ENCODE data around the gene ADAMTS18. TPM values are rescaled to one million over a fixed set of nuclear protein-coding genes. Genes with fewer than 3 reads are reported as not detected.
A peak's percentile ranks its signal among the peaks of the same experiment; 100 is the strongest.

Gene ADAMTS18
- total RNA-seq, 1 experiment from 2014 or later, result not detected

- no peak for DNase-seq (ENCODE audit: low read depth, low spot score)
- in situ Hi-C loops (cut with HindIII; ENCODE audit: low pct_unique_long_range_greater_than_20kb, low sequenced_read_pairs), result no loop called here
Measured at GRCh38 chr16:77444147-77444460, 9.3 kb upstream of the ADAMTS18 start.

GRCh38 chr16:77443357-77444146, 8.7 kb upstream of the ADAMTS18 start:
- in situ Hi-C loops (cut with HindIII; ENCODE audit: low pct_unique_long_range_greater_than_20kb, low sequenced_read_pairs), result no loop called here
- DNase-seq (ENCODE audit: low read depth, low spot score), result no peak

- no peak for DNase-seq (ENCODE audit: low read depth, low spot score)
- in situ Hi-C loops (cut with HindIII; ENCODE audit: low pct_unique_long_range_greater_than_20kb, low sequenced_read_pairs), result no loop called here
Measured at GRCh38 chr16:77442078-77442477, 7.2 kb upstream of the ADAMTS18 start.

GRCh38 chr16:77439106-77439505, 4.3 kb upstream of the ADAMTS18 start:
- DNase-seq (ENCODE audit: low read depth, low spot score), result no peak
- in situ Hi-C loops (cut with HindIII; ENCODE audit: low pct_unique_long_range_greater_than_20kb, low sequenced_read_pairs), result no loop called here

- in situ Hi-C loops (cut with HindIII; ENCODE audit: low pct_unique_long_range_greater_than_20kb, low sequenced_read_pairs), result no loop called here
- peak; percentile 40 for DNase-seq (ENCODE audit: low read depth, low spot score)
Measured at GRCh38 chr16:77437859-77438258, 3.0 kb upstream of the ADAMTS18 start.

GRCh38 chr16:77435272-77435820, 512 bp upstream of the ADAMTS18 start:
- DNase-seq (ENCODE audit: low read depth, low spot score), result no peak
- in situ Hi-C loops (cut with HindIII; ENCODE audit: low pct_unique_long_range_greater_than_20kb, low sequenced_read_pairs), result no loop called here

- in situ Hi-C loops (cut with HindIII; ENCODE audit: low pct_unique_long_range_greater_than_20kb, low sequenced_read_pairs), result no loop called here
- DNase-seq (ENCODE audit: low read depth, low spot score), result no peak
Measured at GRCh38 chr16:77434022-77434529, 758 bp downstream of the ADAMTS18 start.

- in situ Hi-C loops (cut with HindIII; ENCODE audit: low pct_unique_long_range_greater_than_20kb, low sequenced_read_pairs), result no loop called here
- no peak for DNase-seq (ENCODE audit: low read depth, low spot score)
Measured at GRCh38 chr16:77433146-77433545, 1.7 kb downstream of the ADAMTS18 start.

- no peak for DNase-seq (ENCODE audit: low read depth, low spot score)
- in situ Hi-C loops (cut with HindIII; ENCODE audit: low pct_unique_long_range_greater_than_20kb, low sequenced_read_pairs), result no loop called here
Measured at GRCh38 chr16:77432264-77432663, 2.6 kb downstream of the ADAMTS18 start.

- in situ Hi-C loops (cut with HindIII; ENCODE audit: low pct_unique_long_range_greater_than_20kb, low sequenced_read_pairs), result no loop called here
- DNase-seq (ENCODE audit: low read depth, low spot score), result no peak
Measured at GRCh38 chr16:77430787-77431585, 3.8 kb downstream of the ADAMTS18 start.

GRCh38 chr16:77430360-77430759, 4.5 kb downstream of the ADAMTS18 start:
- in situ Hi-C loops (cut with HindIII; ENCODE audit: low pct_unique_long_range_greater_than_20kb, low sequenced_read_pairs), result no loop called here
- no peak for DNase-seq (ENCODE audit: low read depth, low spot score)

GRCh38 chr16:77424871-77425604, 9.8 kb downstream of the ADAMTS18 start:
- in situ Hi-C loops (cut with HindIII; ENCODE audit: low pct_unique_long_range_greater_than_20kb, low sequenced_read_pairs), result no loop called here

GRCh38 chr16:77422196-77422784, 12.5 kb downstream of the ADAMTS18 start:
- in situ Hi-C loops (cut with HindIII; ENCODE audit: low pct_unique_long_range_greater_than_20kb, low sequenced_read_pairs), result no loop called here

More at GRCh38 chr16:77424871-77425604, 9.8 kb downstream of the ADAMTS18 start:
- DNase-seq (ENCODE audit: low read depth, low spot score), result no peak

GRCh38 chr16:77416939-77417480, 17.8 kb downstream of the ADAMTS18 start:
- no peak for DNase-seq (ENCODE audit: low read depth, low spot score)
- in situ Hi-C loops (cut with HindIII; ENCODE audit: low pct_unique_long_range_greater_than_20kb, low sequenced_read_pairs), result no loop called here

More at GRCh38 chr16:77422196-77422784, 12.5 kb downstream of the ADAMTS18 start:
- no peak for DNase-seq (ENCODE audit: low read depth, low spot score)

- in situ Hi-C loops (cut with HindIII; ENCODE audit: low pct_unique_long_range_greater_than_20kb, low sequenced_read_pairs), result no loop called here
- DNase-seq (ENCODE audit: low read depth, low spot score), result no peak
Measured at GRCh38 chr16:77414752-77415231, 20.0 kb downstream of the ADAMTS18 start.

- no peak for DNase-seq (ENCODE audit: low read depth, low spot score)
- in situ Hi-C loops (cut with HindIII; ENCODE audit: low pct_unique_long_range_greater_than_20kb, low sequenced_read_pairs), result no loop called here
Measured at GRCh38 chr16:77410449-77410848, 24.4 kb downstream of the ADAMTS18 start.

- in situ Hi-C loops (cut with HindIII; ENCODE audit: low pct_unique_long_range_greater_than_20kb, low sequenced_read_pairs), result no loop called here
- DNase-seq (ENCODE audit: low read depth, low spot score), result peak; percentile 4
Measured at GRCh38 chr16:77409311-77409710, 25.5 kb downstream of the ADAMTS18 start.
